HPDE6-E6E7 (cell line): ENCODE measurements around the gene ATP1A2.

Experiments
- DNase-seq: peaks from one replicate; pipeline ENCODE4 v3.0.0; 2011; ENCODE audit warnings: missing footprints; ENCODE audit errors: extremely low spot score

The ATP1A2 gene

DNA sequence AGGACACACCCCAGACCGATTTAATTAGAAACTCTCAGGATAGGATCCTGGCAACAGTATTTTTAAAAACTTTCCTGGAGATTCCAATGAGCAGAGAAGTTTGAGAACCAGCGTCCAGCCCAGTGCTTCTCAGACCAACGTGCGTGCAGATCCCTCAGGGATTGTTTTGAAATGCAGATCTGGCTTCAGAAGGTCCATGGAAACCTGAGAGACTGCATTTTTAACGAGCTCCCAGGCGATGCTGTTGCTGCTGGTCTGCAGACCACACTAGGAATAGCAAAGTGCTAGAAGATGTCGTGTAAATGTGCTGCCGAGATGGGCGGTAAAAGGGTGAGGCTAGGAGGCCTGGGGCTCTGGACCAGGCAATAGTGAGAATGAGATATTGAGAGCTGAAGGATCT lies 56.4 kb downstream of the ATP1A2 start:
- DNase-seq: no peak

DNA sequence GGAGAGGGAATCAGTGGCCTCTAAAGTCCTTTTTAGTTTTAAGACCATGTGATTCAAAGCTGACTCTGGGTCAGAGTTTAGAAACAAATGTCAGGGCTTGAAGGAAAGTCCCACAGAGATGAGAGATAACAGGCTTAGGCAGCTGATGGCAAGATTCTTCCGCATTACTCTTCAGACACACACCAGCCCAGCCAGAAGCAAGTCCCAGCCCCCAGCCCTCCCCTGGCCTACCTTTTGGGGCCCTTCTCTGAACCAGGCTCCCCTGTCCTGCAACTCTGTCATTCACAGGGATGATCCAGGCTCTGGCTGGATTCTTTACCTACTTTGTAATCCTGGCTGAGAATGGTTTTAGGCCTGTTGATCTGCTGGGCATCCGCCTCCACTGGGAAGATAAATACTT lies 61.7 kb downstream of the ATP1A2 start:
- no peak for DNase-seq

DNA sequence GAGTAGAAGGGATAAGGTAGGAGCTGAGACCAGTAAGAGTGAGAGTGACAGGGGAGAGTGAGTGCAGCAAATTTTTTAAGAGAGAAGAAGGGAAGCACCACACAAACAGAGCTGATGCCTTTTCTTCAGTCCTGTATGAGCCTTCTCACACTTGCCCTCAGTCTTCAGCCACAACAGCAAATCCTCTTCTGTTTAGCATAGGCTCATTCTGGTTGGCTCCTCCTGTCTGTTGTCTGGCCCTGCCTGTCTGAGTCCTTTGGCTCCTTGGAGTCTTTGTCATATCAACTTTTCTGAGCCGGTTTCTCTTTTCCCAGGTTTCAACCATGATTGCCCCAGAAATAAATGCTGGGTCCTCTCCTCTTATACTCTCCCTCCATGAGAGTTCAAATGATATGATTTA lies 62.1 kb downstream of the ATP1A2 start:
- DNase-seq: no peak

DNA sequence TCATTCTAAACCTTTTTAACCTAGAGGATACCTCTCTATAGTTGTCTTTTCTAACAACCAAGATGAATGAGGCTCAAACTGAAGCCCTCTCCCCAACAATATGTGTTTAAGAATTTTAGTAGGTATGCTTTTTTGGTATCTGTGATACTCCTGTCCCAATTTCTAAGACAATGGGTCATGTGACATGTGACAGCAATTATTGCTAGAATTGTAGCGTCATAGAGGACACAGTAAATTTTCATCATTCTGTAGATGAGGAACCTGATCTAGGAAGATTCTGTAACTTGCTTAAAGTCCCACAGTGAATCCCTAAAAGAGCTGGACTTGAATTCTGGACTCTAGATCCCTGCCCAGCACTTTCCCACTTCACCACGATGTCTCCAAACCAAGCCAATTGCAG lies 63.2 kb downstream of the ATP1A2 start:
- DNase-seq: no peak

DNA sequence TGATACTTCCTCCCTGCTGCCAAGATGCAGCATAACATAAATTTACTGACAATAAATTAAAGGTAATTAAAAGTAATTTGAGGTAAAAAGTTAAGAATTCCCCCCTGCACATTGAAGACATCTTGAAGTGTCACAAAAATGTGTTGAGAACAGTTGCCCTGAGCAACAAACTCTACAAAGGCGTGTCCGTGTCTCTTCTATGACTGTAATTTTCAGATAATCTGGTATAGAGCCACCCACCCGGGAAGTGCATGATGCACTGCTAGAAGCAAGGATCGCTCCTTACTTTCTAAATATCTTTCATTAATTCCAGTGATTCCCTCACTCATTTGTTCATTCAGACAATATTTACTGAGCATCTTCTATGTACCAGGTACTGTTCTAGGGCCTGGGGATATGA lies 63.8 kb downstream of the ATP1A2 start:
- no peak for DNase-seq

DNA sequence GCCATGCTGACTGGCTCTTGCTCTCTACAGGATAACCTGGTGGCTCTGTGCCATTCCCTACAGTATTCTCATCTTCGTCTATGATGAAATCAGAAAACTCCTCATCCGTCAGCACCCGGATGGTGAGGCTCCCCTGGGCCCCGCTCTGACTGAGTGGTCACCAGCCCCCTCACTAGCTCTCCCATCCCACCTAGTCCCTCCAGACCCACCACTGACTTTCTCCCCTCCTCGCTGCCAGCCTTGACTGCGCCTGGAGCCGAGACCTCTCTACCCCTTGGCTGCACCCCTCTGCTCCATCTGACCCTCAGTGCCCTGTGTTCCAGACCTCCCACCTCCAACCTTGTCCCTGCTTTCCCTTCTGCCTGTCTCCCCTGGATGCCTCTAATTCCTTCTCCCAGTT lies 70.7 kb downstream of the ATP1A2 start:
- no peak for DNase-seq

DNA sequence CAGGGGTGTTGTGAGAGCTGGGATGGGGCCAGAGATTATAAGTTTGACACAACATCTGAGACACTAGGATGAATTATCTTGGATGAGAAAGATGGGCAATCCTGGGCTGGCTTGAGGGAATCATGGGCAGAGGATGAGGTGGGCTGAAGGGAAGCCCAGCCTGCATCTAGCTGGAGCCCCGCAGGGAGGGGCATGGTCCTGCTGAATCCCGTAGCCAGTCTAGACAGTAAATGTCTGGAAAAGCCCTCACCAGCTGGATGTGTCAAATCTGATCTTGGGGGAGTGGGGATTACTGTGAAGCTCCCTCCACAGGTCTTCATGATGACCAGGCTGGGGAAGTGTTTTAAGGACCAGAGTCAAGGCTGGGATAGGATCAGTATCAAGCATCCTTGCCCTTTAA lies 71.2 kb downstream of the ATP1A2 start:
- DNase-seq: no peak

DNA sequence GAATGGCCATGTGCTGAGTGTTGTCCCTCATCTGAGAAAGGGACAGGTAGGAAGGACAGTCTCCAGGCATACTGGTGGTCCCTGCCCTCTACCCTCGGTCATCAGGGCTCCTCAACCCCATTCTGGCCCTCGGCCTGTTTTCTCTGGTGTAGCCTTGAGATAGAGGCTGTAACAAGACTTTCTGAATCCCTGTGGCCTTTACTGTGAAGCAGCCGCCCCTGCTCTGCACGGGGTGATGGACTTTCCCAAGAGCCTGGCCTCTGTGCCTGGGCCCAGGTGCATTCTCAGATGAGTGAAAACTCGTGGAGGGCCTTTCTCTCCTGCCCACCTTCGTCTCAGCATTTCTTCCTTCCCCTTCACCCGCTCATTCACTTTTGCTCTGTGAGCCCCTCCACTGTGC lies 71.8 kb downstream of the ATP1A2 start:
- DNase-seq: no peak

DNA sequence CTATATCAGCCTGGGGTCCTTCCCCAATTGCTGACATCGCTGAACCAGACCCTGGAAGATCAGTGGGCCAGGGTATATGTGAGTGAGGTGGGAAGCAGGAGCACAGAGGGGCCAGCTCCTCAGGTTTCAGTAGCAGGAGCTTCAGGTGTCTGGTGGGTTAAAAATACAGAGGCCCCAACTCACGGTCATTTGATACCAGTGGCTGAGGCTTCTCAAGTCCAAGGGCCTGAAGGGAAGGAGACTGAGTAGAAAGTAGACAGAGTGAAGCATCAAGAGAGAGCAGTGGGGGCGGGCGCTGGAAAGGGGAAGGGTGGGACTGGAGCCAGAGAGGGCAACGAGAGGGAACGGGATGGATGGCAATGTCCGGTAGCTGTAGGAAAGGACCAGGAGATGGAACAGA lies 72.8 kb downstream of the ATP1A2 start:
- DNase-seq: no peak

DNA sequence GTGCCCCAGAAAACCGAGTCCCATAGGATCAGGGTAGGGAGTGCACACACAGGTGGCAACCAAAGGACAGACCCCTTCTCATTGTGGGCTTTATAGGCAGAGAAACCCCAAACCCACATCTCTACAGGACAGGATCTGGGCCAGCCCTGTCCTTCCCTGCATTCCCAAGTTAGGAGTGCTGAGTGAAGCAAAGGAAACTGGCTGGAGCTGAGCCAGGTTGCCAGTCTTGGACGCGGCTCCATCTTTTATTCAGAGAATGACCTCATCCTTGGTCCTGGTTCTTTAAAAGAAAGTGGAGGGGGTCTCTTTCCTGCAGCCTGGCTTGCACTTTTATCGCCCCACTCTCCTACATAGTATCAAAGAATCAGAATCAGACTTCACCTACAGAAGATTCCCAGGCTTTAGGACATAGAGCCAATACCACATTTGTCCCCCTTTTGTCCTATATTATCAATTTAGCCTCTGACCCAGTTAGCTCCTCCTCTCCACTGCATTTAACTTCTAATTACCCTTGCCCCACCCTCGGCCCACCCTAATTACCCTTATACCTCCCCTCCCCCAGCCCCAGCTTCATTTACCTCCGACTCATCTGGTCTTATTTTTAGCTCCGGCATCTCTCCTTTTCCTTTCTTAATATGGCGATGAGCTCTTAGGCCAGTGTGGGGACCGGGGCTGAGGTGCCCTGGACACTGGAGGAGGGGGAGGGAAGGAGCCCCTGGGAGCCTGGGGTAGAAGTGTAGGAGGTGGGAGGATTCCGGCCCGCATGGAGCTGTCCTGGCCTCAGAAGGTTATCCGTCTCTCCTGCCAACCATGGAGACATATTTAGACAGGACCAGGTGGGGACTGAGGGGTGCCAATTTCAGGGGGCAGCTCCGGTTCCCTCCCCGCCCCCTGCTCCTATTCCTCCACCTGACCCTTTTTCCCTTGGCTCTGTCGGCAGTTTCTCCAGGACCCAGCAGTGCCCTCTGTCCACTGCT lies 74.4 kb downstream of the ATP1A2 start, which contains the start of gene CASQ1:
TSS of gene CASQ1 (plus strand) at position 927 of the 977 bp plus-strand sequence. CDS start 177 bp downstream, outside the sequence.
- DNase-seq: no peak

DNA sequence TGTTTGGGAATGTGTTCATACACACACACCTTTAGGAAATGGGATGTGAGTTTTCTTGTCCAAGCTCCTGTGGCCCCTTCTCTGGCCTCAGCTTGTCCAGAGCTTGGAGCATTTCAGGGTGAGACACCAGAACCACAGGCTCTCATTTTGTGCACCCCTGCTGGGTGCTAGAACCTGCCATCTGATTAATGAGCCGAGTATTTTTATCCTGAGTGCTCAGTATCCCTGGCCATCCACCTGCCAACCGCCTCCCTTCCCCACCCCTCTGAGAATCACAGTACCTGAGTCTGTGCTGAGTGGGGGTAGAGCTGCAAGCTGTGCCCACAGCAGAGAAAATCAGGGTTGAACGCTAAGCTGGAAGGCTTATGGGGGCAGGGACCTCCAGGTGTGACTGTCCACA lies 76.2 kb downstream of the ATP1A2 start:
- no peak for DNase-seq

DNA sequence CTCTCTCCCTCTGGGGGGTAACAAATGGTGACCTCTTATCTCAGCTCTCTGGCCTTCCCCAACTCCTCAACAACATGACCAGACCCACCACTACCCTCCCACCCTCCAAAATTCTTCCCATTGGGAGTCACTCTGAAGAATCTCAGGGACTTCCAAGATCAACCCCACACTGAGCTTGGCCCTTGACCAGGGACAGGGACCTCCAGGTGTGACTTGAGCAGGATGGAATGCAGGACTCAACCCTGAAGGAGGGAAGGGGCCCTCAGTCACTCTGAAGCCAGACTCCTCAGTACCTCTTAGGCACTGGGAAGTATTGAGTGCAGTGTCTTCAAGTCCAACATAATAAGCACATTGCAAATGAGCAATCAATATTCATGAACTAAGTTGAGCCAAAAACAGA lies 76.7 kb downstream of the ATP1A2 start:
- no peak for DNase-seq
